GM12873 (cell line): ENCODE measurements around the gene SERPINA5.

ENCODE experiments used
- CTCF ChIP-seq: IDR thresholded peaks from 2 replicates; pipeline ENCODE4 v1.5.1; 2012; ENCODE audit warnings: low read depth, mild to moderate bottlenecking, moderate library complexity, low read length, control low read depth; ENCODE audit not compliant: insufficient read depth; ENCODE audit errors: missing control alignments

The SERPINA5 gene

DNA sequence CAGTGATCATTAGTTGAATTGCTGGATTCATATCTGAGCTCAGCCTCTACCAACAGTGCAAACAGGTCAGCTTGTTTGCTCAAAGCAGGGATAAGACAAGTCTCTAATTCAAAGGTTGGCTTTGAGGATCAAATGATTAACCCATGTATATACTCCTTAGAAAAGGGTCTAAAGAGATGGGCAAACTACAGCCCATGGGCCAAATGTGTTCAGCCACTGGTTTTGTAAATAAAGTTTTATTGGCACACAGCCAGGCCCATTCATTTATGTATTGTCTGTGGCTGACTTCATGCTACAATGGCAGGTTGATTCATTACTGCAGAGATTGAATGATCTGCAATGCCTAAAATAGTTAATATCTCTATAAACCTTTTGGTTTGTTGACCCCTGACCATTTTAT is 16.8 kb upstream of the SERPINA5 start:
- no peak for TF ChIP-seq CTCF

DNA sequence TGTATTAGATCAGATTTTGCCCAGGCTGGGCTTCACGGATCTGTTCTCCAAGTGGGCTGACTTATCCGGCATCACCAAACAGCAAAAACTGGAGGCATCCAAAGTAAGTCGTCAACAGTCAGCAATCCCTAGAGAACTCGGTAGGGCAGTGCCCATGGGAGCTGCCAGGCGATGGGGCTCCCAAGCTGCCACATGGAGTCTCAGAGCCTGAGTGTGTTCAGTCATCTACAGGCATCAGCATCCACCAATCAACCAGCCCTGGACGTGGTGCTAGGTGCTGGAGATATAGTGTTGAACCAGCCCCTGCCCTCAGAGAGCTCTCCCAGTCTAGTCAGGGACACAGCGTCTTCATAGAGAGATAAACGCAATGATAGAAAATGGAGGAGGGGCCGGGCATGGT is 13.0 kb upstream of the SERPINA5 start:
- no peak for TF ChIP-seq CTCF

DNA sequence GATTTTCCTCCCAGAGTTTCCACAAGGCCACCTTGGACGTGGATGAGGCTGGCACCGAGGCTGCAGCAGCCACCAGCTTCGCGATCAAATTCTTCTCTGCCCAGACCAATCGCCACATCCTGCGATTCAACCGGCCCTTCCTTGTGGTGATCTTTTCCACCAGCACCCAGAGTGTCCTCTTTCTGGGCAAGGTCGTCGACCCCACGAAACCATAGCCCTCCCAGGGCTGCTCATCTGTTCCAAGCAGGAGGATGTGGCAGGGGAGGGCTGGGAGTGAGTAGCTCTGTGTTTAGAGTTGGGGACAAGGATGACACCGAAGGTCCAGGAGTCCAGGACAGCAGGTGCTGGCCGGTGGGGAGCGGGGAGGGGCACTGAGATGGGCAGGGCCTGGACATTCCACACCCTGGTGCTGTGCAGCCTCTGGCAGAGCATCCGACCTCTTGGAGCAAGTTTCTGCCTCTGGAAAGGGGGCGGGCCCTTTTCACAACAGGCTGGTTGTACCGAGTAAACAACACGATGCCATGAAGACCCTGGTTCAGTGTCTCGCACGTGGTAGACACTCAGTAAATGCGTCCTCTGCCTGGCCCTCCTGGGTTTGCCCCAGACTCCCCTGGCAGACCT is 11.7 kb upstream of the SERPINA5 start:
- TF ChIP-seq CTCF: no peak

- no peak for TF ChIP-seq CTCF
Measured at GRCh38 chr14:94570002-94570400, 11.2 kb upstream of the SERPINA5 start.

DNA sequence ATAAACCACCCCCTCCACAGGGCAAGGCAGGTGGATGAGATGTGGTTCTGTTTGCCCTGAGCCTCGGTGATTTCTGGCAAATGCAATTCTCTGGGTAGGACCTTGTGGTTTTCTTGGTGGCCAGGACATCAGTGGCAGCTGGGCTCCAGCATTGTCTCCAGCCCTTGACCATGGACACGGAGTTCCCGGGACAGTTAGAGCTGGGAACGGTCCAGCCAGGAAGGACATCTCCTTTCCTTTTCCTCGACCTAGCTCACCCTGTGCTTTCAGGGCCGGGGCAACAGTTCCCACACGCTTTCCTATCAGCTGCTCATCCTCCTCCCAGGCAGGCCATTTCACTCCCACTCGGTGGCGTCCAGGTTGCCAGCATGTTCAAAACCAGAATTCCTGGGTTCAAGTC is 10.8 kb upstream of the SERPINA5 start:
- no peak for TF ChIP-seq CTCF

GRCh38 chr14:94571395-94571794 is 9.8 kb upstream of the SERPINA5 start:
- TF ChIP-seq CTCF: no peak

- no peak for TF ChIP-seq CTCF
Measured at GRCh38 chr14:94571950-94572349, 9.3 kb upstream of the SERPINA5 start.
